Transverse colon (tissue), 4 donors: Measurements from ENCODE around the gene ESYT1. TPM values are rescaled to one million over a fixed set of nuclear protein-coding genes. Genes with fewer than 3 reads are reported as not detected.
A peak's percentile ranks its signal among the peaks of the same experiment; 100 is the strongest.

Source experiments
- DNase-seq: peaks from one replicate; pipeline ENCODE4 v3.0.0-alpha.2; 2019
- H3K27ac ChIP-seq, 4 donors: fragments of 200-600 bp; sonication (generic); 2 replicates each; pipeline ENCODE4 v1.5.1; 2016 to 2018; ENCODE audit warnings: inconsistent platforms in 4 of 4
- H3K27me3 ChIP-seq: fragments of 200-600 bp; sonication (generic); 2 replicates; pipeline ENCODE4 v1.5.1; 2017; ENCODE audit warnings: inconsistent platforms
- H3K36me3 ChIP-seq, 4 donors: fragments of 200-600 bp; sonication (generic); 2 replicates each; pipeline ENCODE4 v1.5.1; 2017 to 2019; ENCODE audit warnings: inconsistent platforms in 4 of 4
- H3K4me1 ChIP-seq, 4 donors: fragments of 200-600 bp; sonication (generic); 2 replicates each; pipeline ENCODE4 v1.5.1; 2017 to 2020; ENCODE audit warnings: inconsistent platforms in 4 of 4
- H3K4me3 ChIP-seq, 4 donors: fragments of 200-600 bp; sonication (generic); 1 replicate in 1 of 4; 2 replicates in 3 of 4; pipeline versions ENCODE4 v1.5.1 to v1.6.1; 2017 to 2019; ENCODE audit warnings: inconsistent platforms in 4 of 4
- H3K9me3 ChIP-seq, 2 donors: fragments of 200-600 bp; sonication (generic); 2 replicates each; pipeline ENCODE4 v1.5.1; 2017 to 2019; ENCODE audit warnings: inconsistent platforms in 2 of 2
- CTCF ChIP-seq, 5 experiments: fragments of 200-600 bp in 3 of 5; fragments of 450-650 bp in 2 of 5; sonication (generic) in 3 of 5; IDR thresholded peaks; 1 replicate in 2 of 5; 2 replicates in 3 of 5; pipeline ENCODE4 v1.5.1; 2016 to 2017; ENCODE audit warnings: antibody characterized with exemption in 5 of 5, inconsistent platforms in 3 of 5, mild to moderate bottlenecking in 2 of 5, moderate library complexity in 1 of 5
- EP300 ChIP-seq: sonication (generic); formaldehyde crosslinking; IDR thresholded peaks from one replicate; pipeline ENCODE4 v1.6.1; 2017; ENCODE audit warnings: antibody characterized with exemption, low read depth
- POLR2A ChIP-seq: fragments of 450-650 bp; IDR thresholded peaks from one replicate; pipeline ENCODE4 v1.6.1; 2016; ENCODE audit warnings: antibody characterized with exemption, mild to moderate bottlenecking, moderate library complexity
- POLR2AphosphoS5 ChIP-seq, 3 donors: sonication (generic); formaldehyde crosslinking; IDR thresholded peaks; one replicate each; pipeline ENCODE4 v1.6.1; 2016; ENCODE audit warnings: antibody characterized with exemption in 3 of 3
- WGBS, 2 donors: methylation state at CpG; one replicate each; pipeline ENCODE4 v1.1.5; 2018; ENCODE audit warnings: low coverage in 1 of 2; 5-methylcytosine and 5-hydroxymethylcytosine counted together
- in situ Hi-C, 4 donors: fragments of 200-750 bp; cut with MboI; loops; one replicate each; pipeline versions ENCODE4 v1.15.0 to v1.15.1; 2017; ENCODE audit warnings: low sequenced_read_pairs in 3 of 4, low pct_ligation_motif_present in 1 of 4, low pct_unique_long_range_greater_than_20kb in 1 of 4
- intact Hi-C: fragments of 100-400 bp; cut with DNase I; formaldehyde crosslinking; loops from one replicate; pipeline ENCODE4 v1.15.1; 2023; ENCODE audit warnings: low total_unique reads
- total RNA-seq, 4 donors: library from RNA; depleted of rRNA; stranded (reverse); fragments of >200 nt; gene quantifications; one replicate each; pipeline ENCODE4 v1.1.0, GENCODE V29; 2016

ESYT1 gene
- total RNA-seq, 4 donors from 2014 or later, result 94.2 to 133 (median 97.9) TPM

- in situ Hi-C loops, result no loop called here
- DNase-seq, result no peak
- no peak for TF ChIP-seq EP300
- TF ChIP-seq CTCF (IDR thresholded peaks at IDR 0.05), result no peak
- no peak for TF ChIP-seq POLR2A
- TF ChIP-seq POLR2AphosphoS5 (IDR thresholded peaks at IDR 0.05), result peak in 2 of 3 donors; percentile 48 to 60
- Histone ChIP-seq H3K27me3 (no peaks in the 10 kb centered on the region), H3K9me3 (no peaks in the 10 kb centered on the region), H3K4me3 (no peak overlapping the region), H3K27ac (peak overlapping the region; percentile 94 to 100 (median 98)), H3K36me3 (peaks cover 0 to 51% (median 17%) of the 10 kb centered on the region in 4 donors), H3K4me1 (peaks cover 4 to 30% (median 28%) of the 10 kb centered on the region in 4 donors)
- intact Hi-C loops, result no loop called here
- WGBS, 2 donors, result 58 to 74% methylated on average over 3 to 11 of the region's 11 CpGs
Observed at GRCh38 chr12:56163533-56164344, 35.7 kb downstream of the ESYT1 start.

DNA sequence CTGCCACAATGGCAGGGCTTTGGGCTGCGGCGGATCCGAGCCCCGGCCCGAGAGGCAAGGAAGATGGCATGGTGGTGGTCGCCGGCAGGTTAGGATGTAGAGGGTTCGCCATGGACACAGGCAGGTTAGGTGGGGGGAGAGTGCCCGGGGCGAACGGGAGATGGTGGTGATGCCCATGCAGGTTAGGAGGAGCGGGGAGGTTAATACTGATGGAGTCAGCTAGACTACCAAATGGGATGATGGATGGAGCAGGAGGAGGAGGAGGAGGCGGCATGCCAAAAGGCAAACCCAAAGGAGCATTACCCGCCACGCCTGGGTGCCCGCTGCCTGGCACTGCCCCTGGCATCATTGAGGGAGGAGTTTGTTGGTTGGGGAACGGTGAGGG, 36.3 kb downstream of the ESYT1 start:
- Histone ChIP-seq H3K27me3 (no peaks in the 10 kb centered on the region), H3K4me3 (no peak overlapping the region), H3K36me3 (peaks cover 0 to 57% (median 20%) of the 10 kb centered on the region in 4 donors), H3K9me3 (no peaks in the 10 kb centered on the region), H3K27ac (peak overlapping the region in 2 of 4 donors; percentile 98 to 99), H3K4me1 (peaks cover 4 to 30% (median 28%) of the 10 kb centered on the region in 4 donors)
- no peak for TF ChIP-seq CTCF (IDR thresholded peaks at IDR 0.05)
- TF ChIP-seq EP300, result no peak
- peak in 1 of 3 donors; percentile 40 for TF ChIP-seq POLR2AphosphoS5 (IDR thresholded peaks at IDR 0.05)
- in situ Hi-C loops (no loop called here), intact Hi-C loops (no loop called here)
- 73 to 92% methylated on average over 4 to 17 of the region's 17 CpGs for WGBS, 2 donors
- no peak for DNase-seq

- Histone ChIP-seq H3K27me3 (no peaks in the 10 kb centered on the region), H3K27ac (peak overlapping the region in 1 of 4 donors; percentile 99), H3K4me1 (peaks cover 4 to 19% (median 18%) of the 10 kb centered on the region in 4 donors), H3K4me3 (no peak overlapping the region), H3K36me3 (peaks cover 0 to 60% (median 17%) of the 10 kb centered on the region in 4 donors), H3K9me3 (no peaks in the 10 kb centered on the region)
- TF ChIP-seq CTCF (IDR thresholded peaks at IDR 0.05), result no peak
- 81% methylated on average over 3 of the region's 4 CpGs; no CpG with 5 or more reads in 1 of the 2 donors for WGBS, 2 donors
- in situ Hi-C loops, result no loop called here
- intact Hi-C loops, result loop anchor here (5.0 kb wide), 1 partner anchor 1527 kb away; the partner anchor contains the start of gene OS9
- no peak for DNase-seq
Observed at GRCh38 chr12:56165369-56165768, 37.3 kb downstream of the ESYT1 start.

GRCh38 chr12:56169229-56169759, 41.2 kb downstream of the ESYT1 start:
- no peak for TF ChIP-seq POLR2AphosphoS5 (IDR thresholded peaks at IDR 0.05)
- no peaks in the 10 kb centered on the region for H3K27me3 ChIP-seq
- no peaks in the 10 kb centered on the region for H3K9me3 ChIP-seq
- intact Hi-C loops, result loop anchor here (5.0 kb wide), 1 partner anchor 1523 kb away; the partner anchor contains the start of gene OS9
- no peak for DNase-seq
- WGBS, 2 donors, result 85 to 93% methylated on average over 2 to 11 of the region's 11 CpGs
- H3K4me3 ChIP-seq, result no peak overlapping the region
- H3K36me3 ChIP-seq, result peaks cover 0 to 70% (median 32%) of the 10 kb centered on the region in 4 donors
- H3K4me1 ChIP-seq, result no peaks in the 10 kb centered on the region
- in situ Hi-C loops, result no loop called here
- no peak overlapping the region for H3K27ac ChIP-seq
